PC-3 (cell line): ENCODE measurements around the gene MOB2. TPM values are rescaled to one million over a fixed set of nuclear protein-coding genes. Genes with fewer than 3 reads are reported as not detected.

Experiments
- ATAC-seq: fragments of 200-7000 bp; cut with Tn5 transposase; 2 replicates; pipeline ENCODE4 v1.9.1; 2020; ENCODE audit warnings: mild to moderate bottlenecking, moderate library complexity
- BruUV-seq: library from RNA; stranded (reverse); fragments of 400-500 nt; replicated peaks from 2 replicates; lab custom pipeline; 2021; lab: Mats Ljungman, UMichigan
- CTCF ChIA-PET: fragments of 300-600 bp; sonication (Branson Sonifier 250); formaldehyde crosslinking; loops from one replicate; lab custom pipeline; 2022; ENCODE audit warnings: antibody characterized with exemption; lab: Charles Lee
- POLR2A ChIA-PET: fragments of 300-600 bp; sonication (Branson Sonifier 250); formaldehyde crosslinking; loops from one replicate; lab custom pipeline; 2022; ENCODE audit warnings: antibody characterized with exemption; ENCODE audit not compliant: unreplicated experiment; lab: Charles Lee
- DNase-seq: peaks from one replicate; pipeline ENCODE4 v3.0.0-alpha.2; 2015
- H2AFZ ChIP-seq: fragments of 300-600 bp; sonication (generic); 2 replicates; pipeline ENCODE4 v1.6.0; 2016; ENCODE audit warnings: antibody characterized with exemption, low read length
- H3F3A ChIP-seq: fragments of 300-600 bp; sonication (generic); one replicate; pipeline ENCODE4 v1.6.0; 2017; ENCODE audit warnings: antibody characterized with exemption, low read length, control low read depth, mild to moderate bottlenecking; ENCODE audit not compliant: unreplicated experiment
- H3K27ac ChIP-seq: fragments of 300-600 bp; sonication (generic); 2 replicates; pipeline ENCODE4 v1.5.1; 2016; ENCODE audit warnings: mild to moderate bottlenecking, low read length
- H3K27me3 ChIP-seq: fragments of 300-600 bp; sonication (generic); 2 replicates; pipeline ENCODE4 v1.6.1; 2016; ENCODE audit warnings: low read length, mixed read lengths
- H3K36me3 ChIP-seq: fragments of 300-600 bp; sonication (generic); 2 replicates; pipeline ENCODE4 v1.6.1; 2016; ENCODE audit warnings: low read depth, mixed run types, low read length, mixed read lengths
- H3K4me1 ChIP-seq: fragments of 300-600 bp; sonication (generic); 2 replicates; pipeline ENCODE4 v1.5.1; 2016; ENCODE audit warnings: low read length; ENCODE audit not compliant: insufficient read depth
- H3K4me2 ChIP-seq: fragments of 300-600 bp; sonication (generic); 2 replicates; pipeline ENCODE4 v1.6.0; 2016; ENCODE audit warnings: low read length
- H3K4me3 ChIP-seq: fragments of 300-600 bp; sonication (generic); 2 replicates; pipeline ENCODE4 v1.5.1; 2016; ENCODE audit warnings: mild to moderate bottlenecking, low read length, mixed read lengths
- H3K79me2 ChIP-seq: fragments of 300-600 bp; sonication (generic); 2 replicates; pipeline ENCODE4 v1.6.1; 2017; ENCODE audit warnings: low read length, mixed read lengths
- H3K9ac ChIP-seq: fragments of 300-600 bp; sonication (generic); 2 replicates; pipeline ENCODE4 v1.6.0; 2016; ENCODE audit warnings: mild to moderate bottlenecking, low read length
- H3K9me2 ChIP-seq: fragments of 300-600 bp; sonication (generic); replicated peaks from 2 replicates; pipeline ENCODE4 v1.6.1; 2016; ENCODE audit warnings: mixed run types, low read length, mixed read lengths
- H3K9me3 ChIP-seq: fragments of 300-600 bp; sonication (generic); 2 replicates; pipeline ENCODE4 v1.6.1; 2016; ENCODE audit warnings: low read length, mixed read lengths
- H4K20me1 ChIP-seq: fragments of 300-600 bp; sonication (generic); 2 replicates; pipeline ENCODE4 v1.6.1; 2016; ENCODE audit warnings: low read length, mixed read lengths
- CTCF ChIP-seq: fragments of 300-600 bp; sonication (generic); conservative IDR thresholded peaks from 2 replicates; pipeline ENCODE4 v1.5.1; 2017; ENCODE audit warnings: antibody characterized with exemption, low read depth, mild to moderate bottlenecking, low read length
- EZH2 ChIP-seq: fragments of 300-600 bp; sonication (generic); IDR thresholded peaks from one replicate; pipeline ENCODE4 v1.6.1; 2017; ENCODE audit warnings: antibody characterized with exemption, mild to moderate bottlenecking, low read length; ENCODE audit not compliant: unreplicated experiment
- EZH2phosphoT487 ChIP-seq: fragments of 300-600 bp; sonication (generic); IDR thresholded peaks from 2 replicates; pipeline ENCODE4 v1.6.1; 2018; ENCODE audit warnings: mild to moderate bottlenecking, antibody characterized with exemption, low read length, borderline replicate concordance
- intact Hi-C: fragments of 100-400 bp; cut with micrococcal nuclease; formaldehyde crosslinking; loops from 2 replicates; pipeline ENCODE4 v1.9.0; 2023
- total RNA-seq: library from RNA; depleted of rRNA; stranded (reverse); fragments of >200 nt; gene quantifications from 2 replicates; pipeline ENCODE4 v1.2.3, GENCODE V29; 2014

The MOB2 gene
- total RNA-seq, 1 experiment from 2014 or later: 31.0 TPM

DNA sequence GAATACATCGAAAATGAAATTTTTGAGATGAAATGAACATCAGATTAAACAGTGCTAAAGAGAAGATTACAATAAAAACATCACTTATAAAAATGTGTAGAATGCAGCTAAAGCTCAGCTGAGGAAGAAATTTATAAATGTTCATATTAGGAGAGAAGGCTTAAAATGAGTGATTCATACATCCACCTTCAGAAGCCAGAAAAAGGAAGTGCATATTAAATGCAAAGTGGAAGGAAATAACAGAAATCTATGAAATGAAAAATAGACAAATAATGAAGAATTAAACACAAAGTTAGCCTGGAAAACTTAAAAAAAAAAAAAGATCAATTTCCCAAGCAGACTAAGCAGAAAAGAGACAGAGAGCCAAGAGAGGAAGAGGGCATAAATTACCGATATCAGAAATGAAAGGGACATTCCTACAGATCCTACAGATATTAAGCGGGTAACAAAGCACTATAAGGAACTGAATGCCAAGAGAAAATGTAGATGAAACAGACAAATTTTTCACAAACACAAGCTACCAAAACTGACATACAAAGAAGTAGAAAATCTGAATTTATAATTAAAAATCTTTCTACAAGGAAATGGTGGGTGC is 7.2 kb upstream of the MOB2 start:
- Histone ChIP-seq H3F3A (no peaks in the 10 kb centered on the region), H3K27me3 (no peaks in the 10 kb centered on the region), H3K27ac (no peak overlapping the region), H2AFZ (no peak overlapping the region), H3K4me3 (no peak overlapping the region), H3K79me2 (peaks cover 68% of the 10 kb centered on the region), H3K4me2 (no peak overlapping the region), H3K9ac (no peak overlapping the region), H3K9me3 (no peaks in the 10 kb centered on the region), H3K9me2 (no peaks in the 10 kb centered on the region), H3K4me1 (0 out of 2 replicates have a peak, but pooled peaks cover 6% of the 10 kb centered on the region), H3K36me3 (no peaks in the 10 kb centered on the region), H4K20me1 (no peaks in the 10 kb centered on the region; the same call in 1 of the 2 replicates)
- ChIA-PET POLR2A (interaction anchor here (0.6 kb wide), 1 partner anchor 165 kb away, joined by 4 read pairs; no protein-coding TSS in a partner anchor), CTCF (no interaction called here)
- no peak for ATAC-seq
- TF ChIP-seq EZH2: no peak
- TF ChIP-seq EZH2phosphoT487: no peak
- TF ChIP-seq CTCF: no peak
- no TSS peak for BruUV-seq
- DNase-seq: no peak
- intact Hi-C loops: no loop called here

DNA sequence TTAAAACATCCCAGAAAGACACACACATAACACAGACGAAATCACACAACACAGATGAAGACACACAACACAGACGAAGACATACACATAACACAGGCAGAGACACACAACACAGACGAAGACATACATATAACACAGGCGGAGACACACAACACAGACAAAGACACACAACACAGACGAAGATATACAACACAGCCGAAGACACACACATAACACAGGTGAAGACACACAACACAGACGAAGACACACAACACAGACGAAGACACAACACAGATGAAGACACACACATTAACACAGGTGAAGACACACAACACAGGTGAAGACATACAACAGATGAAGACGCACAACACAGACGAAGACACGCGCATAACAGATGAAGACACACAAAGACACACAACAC is 4.8 kb upstream of the MOB2 start:
- BruUV-seq: no TSS peak
- no peak overlapping the region for H3K9ac ChIP-seq
- ChIA-PET POLR2A (no interaction called here), CTCF (no interaction called here)
- no peaks in the 10 kb centered on the region for H3F3A ChIP-seq
- H3K9me2 ChIP-seq: no peaks in the 10 kb centered on the region
- 0 out of 2 replicates have a peak, but pooled peaks cover 6% of the 10 kb centered on the region for H3K4me1 ChIP-seq
- H3K9me3 ChIP-seq: no peaks in the 10 kb centered on the region
- no peak overlapping the region for H3K27ac ChIP-seq
- H2AFZ ChIP-seq: no peak overlapping the region
- H4K20me1 ChIP-seq: no peaks in the 10 kb centered on the region
- no peaks in the 10 kb centered on the region for H3K36me3 ChIP-seq
- DNase-seq (no peak), ATAC-seq (no peak)
- intact Hi-C loops: no loop called here
- TF ChIP-seq EZH2phosphoT487: no peak
- no peak overlapping the region for H3K4me3 ChIP-seq
- peaks cover 51% of the 10 kb centered on the region for H3K79me2 ChIP-seq
- no peaks in the 10 kb centered on the region for H3K27me3 ChIP-seq
- H3K4me2 ChIP-seq: no peak overlapping the region

- Histone ChIP-seq H3K4me2 (no peak overlapping the region), H3K27ac (no peak overlapping the region), H3K36me3 (no peaks in the 10 kb centered on the region), H3K9me2 (no peaks in the 10 kb centered on the region), H3K79me2 (peaks cover 44% of the 10 kb centered on the region), H3K4me3 (no peak overlapping the region), H3K4me1 (0 out of 2 replicates have a peak, but pooled peaks cover 6% of the 10 kb centered on the region), H3K27me3 (no peaks in the 10 kb centered on the region), H3F3A (no peaks in the 10 kb centered on the region), H2AFZ (no peak overlapping the region), H3K9me3 (no peaks in the 10 kb centered on the region), H3K9ac (no peak overlapping the region), H4K20me1 (no peaks in the 10 kb centered on the region)
- intact Hi-C loops: no loop called here
- DNase-seq (no peak), ATAC-seq (no peak)
- POLR2A ChIA-PET: no interaction called here
- CTCF ChIA-PET: interaction anchor here (0.7 kb wide), 1 partner anchor 150 kb away, joined by 5 read pairs; no protein-coding TSS in a partner anchor
- TF ChIP-seq EZH2 (no peak), CTCF (no peak), EZH2phosphoT487 (no peak)
- BruUV-seq: no TSS peak
Observed at GRCh38 chr11:1490651-1491050, 4.1 kb upstream of the MOB2 start.
